HepG2 (cell line): ENCODE data around the gene ST6GALNAC4. TPM values are rescaled to one million over a fixed set of nuclear protein-coding genes. Genes with fewer than 3 reads are reported as not detected.
A peak's percentile ranks its signal among the peaks of the same experiment; 100 is the strongest.

Source experiments
- ATAC-seq: fragments of 200-7000 bp; cut with Tn5 transposase; 3 replicates; pipeline ENCODE4 v1.9.1; 2020; ENCODE audit warnings: mild to moderate bottlenecking, moderate library complexity
- BruUV-seq: library from RNA; stranded (reverse); fragments of 400-500 nt; replicated peaks from 2 replicates; lab custom pipeline; 2021; lab: Mats Ljungman, UMichigan
- CTCF ChIA-PET: fragments of 300-600 bp; formaldehyde crosslinking; extraction: SDS; loops from one replicate; lab custom pipeline; 2021; ENCODE audit warnings: low total read pairs, inconsistent platforms, low intra/inter-chr PET ratio; lab: Yijun Ruan, JAX
- POLR2A ChIA-PET: fragments of 350-600 bp; sonication (Branson Sonifier 250); formaldehyde crosslinking; loops from one replicate; lab custom pipeline; 2020; ENCODE audit warnings: antibody characterized with exemption, inconsistent platforms; lab: Yijun Ruan, JAX
- DNase-seq: peaks from one replicate; pipeline ENCODE4 v3.0.0-alpha.2; 2015; ENCODE audit warnings: low spot score
- FAIRE-seq: peaks from 3 replicates; lab custom pipeline; 2011; peaks lifted over from hg19 to GRCh38; lab: Jason Lieb, UNC
- H2AFZ ChIP-seq: one replicate; pipeline ENCODE4 v1.6.1; 2011; ENCODE audit warnings: low read length, inconsistent platforms
- H3K27ac ChIP-seq: fragments of 300-600 bp; 3 replicates; pipeline ENCODE4 v1.8.0; 2011; ENCODE audit warnings: mixed run types, mild to moderate bottlenecking, mixed read lengths, low read length, inconsistent platforms; ENCODE audit not compliant: insufficient read depth; ENCODE audit errors: extremely low read length
- H3K27me3 ChIP-seq, 2 experiments: fragments of 200-600 bp in 1 of 2; 2 replicates in 1 of 2; 3 replicates in 1 of 2; pipeline versions ENCODE4 v1.6.0 to v1.8.0; 2011; ENCODE audit warnings: low read length in 2 of 2, mild to moderate bottlenecking in 2 of 2, moderate library complexity in 2 of 2, inconsistent platforms in 1 of 2; ENCODE audit not compliant: insufficient read depth in 2 of 2, control insufficient read depth in 1 of 2
- H3K36me3 ChIP-seq, 2 experiments: fragments of 200-600 bp in 1 of 2; replicated peaks in 1 of 2; 2 replicates in 1 of 2; 3 replicates in 1 of 2; pipeline versions ENCODE4 v1.5.1 to v1.8.0; 2011; ENCODE audit warnings: low read length in 2 of 2, inconsistent platforms in 1 of 2; ENCODE audit not compliant: insufficient read depth in 2 of 2, control insufficient read depth in 1 of 2
- H3K4me1 ChIP-seq: 2 replicates; pipeline ENCODE4 v1.5.1; 2012; ENCODE audit warnings: low read length, inconsistent platforms; ENCODE audit not compliant: insufficient read depth
- H3K4me2 ChIP-seq: 2 replicates; pipeline ENCODE4 v1.6.0; 2011; ENCODE audit warnings: low read depth, low read length, inconsistent platforms
- H3K4me3 ChIP-seq, 3 experiments: fragments of 200-600 bp in 1 of 3; sonication (generic), shearing (Covaris generic) in 1 of 3; replicated peaks in 1 of 3; 2 replicates each; pipeline ENCODE4 v1.5.1; 2011 to 2016; ENCODE audit warnings: low read length in 3 of 3, inconsistent platforms in 2 of 3, low read depth in 2 of 3, mild to moderate bottlenecking in 2 of 3, control low read depth in 1 of 3, mixed read lengths in 1 of 3; ENCODE audit not compliant: insufficient read depth in 1 of 3
- H3K79me2 ChIP-seq: one replicate; pipeline ENCODE4 v1.6.1; 2011; ENCODE audit warnings: low read length, inconsistent platforms; ENCODE audit not compliant: insufficient read depth
- H3K9ac ChIP-seq: 2 replicates; pipeline ENCODE4 v1.6.0; 2011; ENCODE audit warnings: mild to moderate bottlenecking, low read depth, low read length, inconsistent platforms; ENCODE audit not compliant: insufficient read depth
- H3K9me3 ChIP-seq: 2 replicates; pipeline ENCODE4 v1.5.1; 2012; ENCODE audit warnings: mild to moderate bottlenecking, low read length
- H4K20me1 ChIP-seq: 2 replicates; pipeline ENCODE4 v1.6.0; 2011; ENCODE audit warnings: inconsistent platforms, mild to moderate bottlenecking, low read length, moderate library complexity; ENCODE audit not compliant: insufficient read depth
- AGO1 ChIP-seq: fragments of 200-400 bp; formaldehyde crosslinking; IDR thresholded peaks from 2 replicates; pipeline ENCODE4 v1.6.1; 2017; ENCODE audit warnings: mild to moderate bottlenecking, low read depth, low read length, moderate library complexity; ENCODE audit not compliant: poor library complexity, severe bottlenecking
- ASH2L ChIP-seq: fragments of 300-600, 200-600 bp; sonication (generic); IDR thresholded peaks from 2 replicates; pipeline ENCODE4 v1.7.0; 2017; ENCODE audit warnings: low read depth, mild to moderate bottlenecking, moderate library complexity, mixed read lengths, low read length; ENCODE audit not compliant: insufficient read length
- DMAP1 ChIP-seq: IDR thresholded peaks from 2 replicates; pipeline ENCODE4 v1.6.1; 2016
- FOXK1 ChIP-seq: sonication (generic); formaldehyde crosslinking; IDR thresholded peaks from 2 replicates; pipeline ENCODE4 v1.4.0; 2020; ENCODE audit warnings: low read depth, missing genetic modification reagents, borderline replicate concordance
- HMG20A ChIP-seq: IDR thresholded peaks from 2 replicates; pipeline ENCODE4 v1.6.1; 2016; ENCODE audit warnings: borderline replicate concordance
- KDM5B ChIP-seq: sonication (generic); formaldehyde crosslinking; IDR thresholded peaks from 2 replicates; pipeline ENCODE4 v1.4.0; 2020; ENCODE audit warnings: missing genetic modification reagents, mild to moderate bottlenecking, borderline replicate concordance
- KLF6 ChIP-seq: IDR thresholded peaks from 2 replicates; pipeline ENCODE4 v1.8.0; 2016; ENCODE audit warnings: missing biosample characterization, missing genetic modification reagents
- SMAD3 ChIP-seq: sonication (generic); formaldehyde crosslinking; IDR thresholded peaks from 2 replicates; pipeline ENCODE4 v1.4.0; 2020; ENCODE audit warnings: missing genetic modification reagents
- SSRP1 ChIP-seq: IDR thresholded peaks from 2 replicates; pipeline ENCODE4 v1.6.1; 2016; ENCODE audit warnings: control low read depth
- ZFP90 ChIP-seq: sonication (generic); formaldehyde crosslinking; IDR thresholded peaks from 2 replicates; pipeline ENCODE4 v1.8.0; 2022; ENCODE audit warnings: missing genetic modification reagents, mild to moderate bottlenecking, inconsistent platforms, borderline replicate concordance
- ZFX ChIP-seq: sonication (generic); formaldehyde crosslinking; IDR thresholded peaks from 2 replicates; pipeline ENCODE4 v1.4.0; 2020; ENCODE audit warnings: mild to moderate bottlenecking, low read depth, missing genetic modification reagents, moderate library complexity
- ZNF333 ChIP-seq: sonication (generic); formaldehyde crosslinking; IDR thresholded peaks from 2 replicates; pipeline ENCODE4 v1.4.0; 2020; ENCODE audit warnings: mild to moderate bottlenecking, missing genetic modification reagents, borderline replicate concordance
- ZNF337 ChIP-seq: sonication (generic); formaldehyde crosslinking; IDR thresholded peaks from 2 replicates; pipeline ENCODE4 v1.5.1; 2020; ENCODE audit warnings: missing genetic modification reagents, low read depth, mild to moderate bottlenecking, borderline replicate concordance
- ZNF598 ChIP-seq: sonication (generic); formaldehyde crosslinking; IDR thresholded peaks from 2 replicates; pipeline ENCODE4 v1.5.1; 2020; ENCODE audit warnings: mild to moderate bottlenecking, missing genetic modification reagents, borderline replicate concordance
- ZNF891 ChIP-seq: sonication (generic); formaldehyde crosslinking; IDR thresholded peaks from 2 replicates; pipeline ENCODE4 v1.5.0; 2020; ENCODE audit warnings: mild to moderate bottlenecking, missing genetic modification reagents
- WGBS: methylation state at CpG from one replicate; pipeline ENCODE4 v1.1.6; 2017; ENCODE audit warnings: low lambda C conversion rate; 5-methylcytosine and 5-hydroxymethylcytosine counted together
- in situ Hi-C: cut with HindIII; loops from 2 replicates; pipeline ENCODE4 v1.10.0; 2017; ENCODE audit warnings: low pct_unique_long_range_greater_than_20kb; ENCODE audit not compliant: extremely low pct_ligation_motif_present
- intact Hi-C: fragments of 100-400 bp; cut with micrococcal nuclease; formaldehyde crosslinking; loops from one replicate; pipeline ENCODE4 v1.10.0; 2022; ENCODE audit not compliant: unreplicated experiment
- polyA plus RNA-seq, 8 experiments: library from polyadenylated mRNA; depleted of rRNA in 3 of 8; stranded (reverse) in 7 of 8; unstranded in 1 of 8; fragments of >200 nt; fragmentation: Illumina TruSeq in 4 of 8; extraction: Trizol in 4 of 8; gene quantifications; 2 replicates each; pipeline versions ENCODE4 v1.2.1 to v1.2.3, GENCODE V29; 2011 to 2016; ENCODE audit warnings: low read depth in 4 of 8, missing spikeins in 1 of 8, mixed read lengths in 1 of 8; ENCODE audit not compliant: insufficient read depth in 1 of 8
- total RNA-seq, 5 experiments: library from RNA; depleted of rRNA; stranded (reverse); fragments of >200 nt; fragmentation: Illumina TruSeq; extraction: Trizol; gene quantifications; 2 replicates each; pipeline ENCODE4 v1.2.3, GENCODE V29; 2016; ENCODE audit warnings: low read depth in 1 of 5
- TF ChIP-seq, protein P1 (sequence below): sonication (generic); formaldehyde crosslinking; IDR thresholded peaks from 2 replicates; pipeline ENCODE4 v1.4.0; 2020; ENCODE audit warnings: missing genetic modification reagents
- TF ChIP-seq, protein P2 (sequence below): fragments of 450-650 bp; IDR thresholded peaks from 2 replicates; pipeline ENCODE4 v1.6.1; 2016
- TF ChIP-seq, protein P3 (sequence below): sonication (generic); formaldehyde crosslinking; IDR thresholded peaks from 2 replicates; pipeline ENCODE4 v1.4.0; 2020; ENCODE audit warnings: missing genetic modification reagents

Gene ST6GALNAC4
- total and polyA plus RNA-seq, 2 of the 13 experiments (the other 11 are each of a cell fraction or from before 2014, with no cell fraction given) = 18.8 to 27.7 TPM

DNA sequence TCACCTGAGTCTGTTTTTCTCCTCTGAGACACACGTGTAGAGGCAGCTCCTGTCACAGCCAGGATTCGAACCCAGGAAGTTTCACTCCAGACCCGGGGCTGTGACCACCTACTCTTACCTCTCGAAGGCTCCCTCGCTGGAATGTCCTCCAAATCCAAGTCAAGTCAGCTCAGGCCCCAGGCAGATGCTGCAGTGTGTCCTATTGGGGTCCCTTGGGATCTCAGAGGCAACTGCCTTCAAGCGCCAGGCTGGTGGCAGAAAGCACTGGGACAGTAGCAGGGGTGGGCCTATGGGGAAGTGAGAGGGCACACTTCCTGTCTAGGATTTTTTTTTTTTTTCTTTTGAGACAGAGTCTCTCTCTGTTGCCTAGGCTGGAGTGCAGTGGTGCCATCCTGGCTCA, 762 bp upstream of the ST6GALNAC4 start (continued):
- TF ChIP-seq, protein P1, sequence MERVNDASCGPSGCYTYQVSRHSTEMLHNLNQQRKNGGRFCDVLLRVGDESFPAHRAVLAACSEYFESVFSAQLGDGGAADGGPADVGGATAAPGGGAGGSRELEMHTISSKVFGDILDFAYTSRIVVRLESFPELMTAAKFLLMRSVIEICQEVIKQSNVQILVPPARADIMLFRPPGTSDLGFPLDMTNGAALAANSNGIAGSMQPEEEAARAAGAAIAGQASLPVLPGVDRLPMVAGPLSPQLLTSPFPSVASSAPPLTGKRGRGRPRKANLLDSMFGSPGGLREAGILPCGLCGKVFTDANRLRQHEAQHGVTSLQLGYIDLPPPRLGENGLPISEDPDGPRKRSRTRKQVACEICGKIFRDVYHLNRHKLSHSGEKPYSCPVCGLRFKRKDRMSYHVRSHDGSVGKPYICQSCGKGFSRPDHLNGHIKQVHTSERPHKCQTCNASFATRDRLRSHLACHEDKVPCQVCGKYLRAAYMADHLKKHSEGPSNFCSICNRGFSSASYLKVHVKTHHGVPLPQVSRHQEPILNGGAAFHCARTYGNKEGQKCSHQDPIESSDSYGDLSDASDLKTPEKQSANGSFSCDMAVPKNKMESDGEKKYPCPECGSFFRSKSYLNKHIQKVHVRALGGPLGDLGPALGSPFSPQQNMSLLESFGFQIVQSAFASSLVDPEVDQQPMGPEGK = no peak
- TF ChIP-seq HMG20A = no peak
- no peak for TF ChIP-seq ZNF337 (CRISPR knock-in tag)

DNA sequence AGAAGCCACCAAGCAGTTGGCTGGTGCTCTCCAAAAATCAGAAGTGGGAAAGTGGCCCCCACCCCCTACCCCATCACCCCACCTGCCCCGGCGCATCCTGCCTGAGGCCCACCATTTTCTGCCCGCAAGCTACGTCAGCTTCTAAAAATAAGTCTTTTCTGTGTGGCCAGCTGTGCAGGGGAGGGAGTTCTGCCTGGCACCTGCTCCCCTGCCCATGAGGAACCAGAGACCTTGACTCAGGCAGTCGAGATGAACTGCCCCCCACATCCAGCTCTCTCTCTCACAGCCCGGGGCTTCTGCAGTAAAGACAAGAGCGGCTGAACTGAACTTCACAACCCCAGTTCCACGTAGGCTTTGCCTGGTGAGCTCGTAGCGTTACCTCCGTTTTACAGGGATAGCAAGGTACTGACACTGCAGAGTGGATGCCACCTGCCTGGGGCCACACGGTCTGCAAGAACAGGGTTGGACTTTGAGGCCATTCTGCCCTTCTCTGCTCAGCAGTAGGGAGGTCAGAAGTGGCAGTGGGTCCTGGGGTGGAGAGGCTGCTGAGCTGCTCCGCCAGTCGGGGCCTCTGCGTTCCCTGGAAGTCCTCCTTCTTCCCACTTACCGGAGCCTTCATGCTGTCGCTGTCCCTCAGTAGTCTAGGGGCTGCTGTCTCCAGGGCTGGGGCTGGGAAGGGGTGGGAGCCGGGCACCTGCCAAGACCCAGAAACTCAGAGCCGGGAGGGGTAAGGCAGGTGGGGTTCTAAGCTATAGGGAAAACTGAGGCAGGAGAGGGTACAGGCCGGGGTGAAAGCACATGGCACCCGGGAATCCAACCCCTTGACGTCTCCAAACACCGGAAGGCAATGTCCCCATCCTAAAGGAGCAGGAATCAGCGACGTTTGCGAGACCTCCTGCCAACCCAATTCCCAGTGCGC, 781 bp downstream of the ST6GALNAC4 start:
- Histone ChIP-seq H3K9ac (peak overlapping the region; percentile 68), H3K79me2 (peaks cover 2% of the 10 kb centered on the region), H3K4me3 (peak overlapping the region; percentile 71 to 91 (median 73)), H3K36me3 (peaks cover 5 to 7% of the 10 kb centered on the region in 2 experiments; a peak in 3 of 5 replicates), H3K4me1 (peaks cover 74% of the 10 kb centered on the region), H3K27ac (peak overlapping the region; percentile 40), H3K27me3 (no peaks in the 10 kb centered on the region), H3K9me3 (no peaks in the 10 kb centered on the region), H3K4me2 (peak overlapping the region; percentile 98), H2AFZ (no peak overlapping the region), H4K20me1 (no peaks in the 10 kb centered on the region)
- CTCF ChIA-PET = no interaction called here
- peak; percentile 43 for ATAC-seq
- 40% methylated on average over 5 of the region's 27 CpGs for WGBS
- no peak for DNase-seq
- FAIRE-seq = no peak
- POLR2A ChIA-PET = interaction anchor here (0.6 to 7.9 kb wide), 14 partner anchors 11 to 371 kb away, joined by 3 to 78 read pairs (median 3); partner anchors contain the start of genes AK1, CDK9, PIP5KL1 and ST6GALNAC6
- in situ Hi-C loops = loop anchor here (5.0 kb wide), 1 partner anchor 44 kb away; no protein-coding TSS in a partner anchor
- BruUV-seq = TSS peak; percentile 70
- intact Hi-C loops = loop anchor here (2.0 to 5.0 kb wide), 2 partner anchors 13 to 114 kb away; partner anchors contain the start of gene FPGS
- TF ChIP-seq, protein P2, sequence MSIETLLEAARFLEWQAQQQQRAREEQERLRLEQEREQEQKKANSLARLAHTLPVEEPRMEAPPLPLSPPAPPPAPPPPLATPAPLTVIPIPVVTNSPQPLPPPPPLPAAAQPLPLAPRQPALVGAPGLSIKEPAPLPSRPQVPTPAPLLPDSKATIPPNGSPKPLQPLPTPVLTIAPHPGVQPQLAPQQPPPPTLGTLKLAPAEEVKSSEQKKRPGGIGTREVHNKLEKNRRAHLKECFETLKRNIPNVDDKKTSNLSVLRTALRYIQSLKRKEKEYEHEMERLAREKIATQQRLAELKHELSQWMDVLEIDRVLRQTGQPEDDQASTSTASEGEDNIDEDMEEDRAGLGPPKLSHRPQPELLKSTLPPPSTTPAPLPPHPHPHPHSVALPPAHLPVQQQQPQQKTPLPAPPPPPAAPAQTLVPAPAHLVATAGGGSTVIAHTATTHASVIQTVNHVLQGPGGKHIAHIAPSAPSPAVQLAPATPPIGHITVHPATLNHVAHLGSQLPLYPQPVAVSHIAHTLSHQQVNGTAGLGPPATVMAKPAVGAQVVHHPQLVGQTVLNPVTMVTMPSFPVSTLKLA = 0 out of 2 replicates have a peak, but pooled peaks have one; percentile 14
- TF ChIP-seq SSRP1 (CRISPR knock-in tag) = no peak
- TF ChIP-seq ASH2L = peak; percentile 13
- TF ChIP-seq KLF6 (CRISPR knock-in tag) = no peak
- 0 out of 2 replicates have a peak, but pooled peaks have one; percentile 90 for TF ChIP-seq ZNF333 (CRISPR knock-in tag)
- TF ChIP-seq ZFX (CRISPR knock-in tag) = 0 out of 2 replicates have a peak, but pooled peaks have one; percentile 21
- 0 out of 2 replicates have a peak, but pooled peaks have one; percentile 47 for TF ChIP-seq SMAD3 (CRISPR knock-in tag)
- no peak for TF ChIP-seq ZFP90 (CRISPR knock-in tag)
- TF ChIP-seq, protein P3, sequence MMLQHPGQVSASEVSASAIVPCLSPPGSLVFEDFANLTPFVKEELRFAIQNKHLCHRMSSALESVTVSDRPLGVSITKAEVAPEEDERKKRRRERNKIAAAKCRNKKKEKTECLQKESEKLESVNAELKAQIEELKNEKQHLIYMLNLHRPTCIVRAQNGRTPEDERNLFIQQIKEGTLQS (CRISPR knock-in tag) = no peak
- TF ChIP-seq DMAP1 (CRISPR knock-in tag) = peak; percentile 29; the same call in 1 of the 2 replicates
- TF ChIP-seq ZNF598 (CRISPR knock-in tag) = peak; percentile 57; the same call in 1 of the 2 replicates
- no peak for TF ChIP-seq FOXK1 (CRISPR knock-in tag)
- peak; percentile 26; the same call in 1 of the 2 replicates for TF ChIP-seq KDM5B (CRISPR knock-in tag)
- TF ChIP-seq AGO1 = no peak
- peak; percentile 84 for TF ChIP-seq ZNF891 (CRISPR knock-in tag)
